Neural cell (in vitro differentiated cells): ENCODE measurements around the gene ATP5F1D. TPM values are rescaled to one million over a fixed set of nuclear protein-coding genes. Genes with fewer than 3 reads are reported as not detected.

Experiments
- H2AFZ ChIP-seq: fragments of 200-600, 300-800 bp; sonication (generic), shearing (Covaris generic); 2 replicates; pipeline ENCODE4 v1.6.0; 2014; ENCODE audit warnings: low read depth, mild to moderate bottlenecking, antibody characterized with exemption, low read length, moderate library complexity
- H3F3A ChIP-seq: fragments of 200-600 bp; shearing (Covaris generic); 2 replicates; pipeline ENCODE4 v1.6.1; 2016; ENCODE audit warnings: mild to moderate bottlenecking, moderate library complexity, mixed read lengths, antibody characterized with exemption, low read length; ENCODE audit not compliant: insufficient read depth, poor library complexity, severe bottlenecking
- H3K27ac ChIP-seq: fragments of 200-600, 300-800 bp; sonication (generic), shearing (Covaris generic); 2 replicates; pipeline ENCODE4 v1.5.1; 2014; ENCODE audit warnings: mild to moderate bottlenecking, low read length, moderate library complexity
- H3K27me3 ChIP-seq: fragments of 300-800, 200-600 bp; sonication (generic), shearing (Covaris generic); 2 replicates; pipeline ENCODE4 v1.6.0; 2014; ENCODE audit warnings: mild to moderate bottlenecking, low read depth, low read length, moderate library complexity; ENCODE audit not compliant: insufficient read depth
- H3K36me3 ChIP-seq: fragments of 300-800, 200-600 bp; sonication (generic), shearing (Covaris generic); 2 replicates; pipeline ENCODE4 v1.5.1; 2014; ENCODE audit warnings: mild to moderate bottlenecking, antibody characterized with exemption, low read length, moderate library complexity; ENCODE audit not compliant: insufficient read depth
- H3K4me2 ChIP-seq: fragments of 300-800, 200-600 bp; sonication (generic), shearing (Covaris generic); 2 replicates; pipeline ENCODE4 v1.6.0; 2014; ENCODE audit warnings: mild to moderate bottlenecking, low read length
- H3K4me3 ChIP-seq: fragments of 300-800, 200-600 bp; sonication (generic), shearing (Covaris generic); 2 replicates; pipeline ENCODE4 v1.5.1; 2014; ENCODE audit warnings: mild to moderate bottlenecking, low read length, moderate library complexity
- H3K79me2 ChIP-seq: fragments of 200-600 bp; shearing (Covaris generic); replicated peaks from 2 replicates; pipeline ENCODE4 v1.6.0; 2014; ENCODE audit warnings: mild to moderate bottlenecking, low read length, moderate library complexity; ENCODE audit not compliant: insufficient read depth
- H3K9ac ChIP-seq: fragments of 300-800, 200-600 bp; sonication (generic), shearing (Covaris generic); 2 replicates; pipeline ENCODE4 v1.6.1; 2016; ENCODE audit warnings: mild to moderate bottlenecking, low read length, mixed read lengths
- H3K9me2 ChIP-seq: fragments of 200-600 bp; shearing (Covaris generic); 2 replicates; pipeline ENCODE4 v1.6.1; 2016; ENCODE audit warnings: mild to moderate bottlenecking, low read length, mixed read lengths; ENCODE audit not compliant: insufficient read depth
- H3K9me3 ChIP-seq: fragments of 200-600, 300-800 bp; sonication (generic), shearing (Covaris generic); 2 replicates; pipeline ENCODE4 v1.6.1; 2016; ENCODE audit warnings: mild to moderate bottlenecking, mixed run types, low read length, moderate library complexity, mixed read lengths
- H4K20me1 ChIP-seq: fragments of 200-600 bp; shearing (Covaris generic); 2 replicates; pipeline ENCODE4 v1.6.1; 2016; ENCODE audit warnings: mild to moderate bottlenecking, mixed run types; ENCODE audit not compliant: insufficient read depth
- CTCF ChIP-seq: fragments of 450-650 bp; IDR thresholded peaks from 2 replicates; pipeline ENCODE4 v1.5.1; 2014; ENCODE audit warnings: antibody characterized with exemption, mild to moderate bottlenecking, moderate library complexity; ENCODE audit not compliant: poor library complexity, severe bottlenecking
- EP300 ChIP-seq: fragments of 450-650 bp; conservative IDR thresholded peaks from 2 replicates; pipeline ENCODE4 v1.6.1; 2014; ENCODE audit warnings: antibody characterized with exemption, mild to moderate bottlenecking, moderate library complexity; ENCODE audit not compliant: poor library complexity, severe bottlenecking
- EZH2 ChIP-seq: fragments of 200-600, 300-800 bp; shearing (Covaris generic), sonication (generic); IDR thresholded peaks from 2 replicates; pipeline ENCODE4 v1.6.1; 2014; ENCODE audit warnings: antibody characterized with exemption, low read length, borderline replicate concordance, mild to moderate bottlenecking; ENCODE audit not compliant: insufficient read depth, poor library complexity, severe bottlenecking
- MXI1 ChIP-seq: fragments of 450-650 bp; conservative IDR thresholded peaks from 2 replicates; pipeline ENCODE4 v1.6.1; 2014; ENCODE audit warnings: antibody characterized with exemption, mild to moderate bottlenecking; ENCODE audit not compliant: poor library complexity, severe bottlenecking
- POLR2AphosphoS5 ChIP-seq: IDR thresholded peaks from 2 replicates; pipeline ENCODE4 v1.6.1; 2012
- RAD21 ChIP-seq: fragments of 450-650 bp; conservative IDR thresholded peaks from 2 replicates; pipeline ENCODE4 v1.6.1; 2014; ENCODE audit warnings: antibody characterized with exemption, mild to moderate bottlenecking, moderate library complexity
- REST ChIP-seq: IDR thresholded peaks from 2 replicates; pipeline ENCODE4 v1.6.1; 2012; ENCODE audit warnings: borderline replicate concordance
- SMC3 ChIP-seq: fragments of 450-650 bp; conservative IDR thresholded peaks from 2 replicates; pipeline ENCODE4 v1.6.1; 2014; ENCODE audit warnings: antibody characterized with exemption, mild to moderate bottlenecking, moderate library complexity; ENCODE audit not compliant: poor library complexity
- TAF1 ChIP-seq: IDR thresholded peaks from 2 replicates; pipeline ENCODE4 v1.6.1; 2012; ENCODE audit warnings: low read depth
- polyA plus RNA-seq: library from polyadenylated mRNA; depleted of rRNA; stranded (reverse); fragments of >200 nt; gene quantifications from 2 replicates; pipeline ENCODE4 v1.2.3, GENCODE V29; 2014

The ATP5F1D gene
- polyA plus RNA-seq, 1 donor from 2014 or later: 47.8 TPM

GRCh38 chr19:1291761-1292418 lies 50.3 kb downstream of the ATP5F1D start:
- Histone ChIP-seq H3K27me3 (no peaks in the 10 kb centered on the region), H3K79me2 (peaks cover 25% of the 10 kb centered on the region), H3K36me3 (no peaks in the 10 kb centered on the region), H3K4me2 (no peak overlapping the region), H2AFZ (no peak overlapping the region), H3K9me2 (no peaks in the 10 kb centered on the region), H3K4me3 (no peak overlapping the region), H4K20me1 (no peaks in the 10 kb centered on the region), H3K27ac (no peak overlapping the region), H3F3A (no peaks in the 10 kb centered on the region), H3K9ac (no peak overlapping the region), H3K9me3 (no peaks in the 10 kb centered on the region)
- TF ChIP-seq POLR2AphosphoS5: no peak
- TF ChIP-seq RAD21: no peak
- TF ChIP-seq CTCF: no peak
- no peak for TF ChIP-seq EZH2
- no peak for TF ChIP-seq TAF1
- no peak for TF ChIP-seq MXI1
- TF ChIP-seq SMC3: no peak
- no peak for TF ChIP-seq EP300
- TF ChIP-seq REST: no peak

DNA sequence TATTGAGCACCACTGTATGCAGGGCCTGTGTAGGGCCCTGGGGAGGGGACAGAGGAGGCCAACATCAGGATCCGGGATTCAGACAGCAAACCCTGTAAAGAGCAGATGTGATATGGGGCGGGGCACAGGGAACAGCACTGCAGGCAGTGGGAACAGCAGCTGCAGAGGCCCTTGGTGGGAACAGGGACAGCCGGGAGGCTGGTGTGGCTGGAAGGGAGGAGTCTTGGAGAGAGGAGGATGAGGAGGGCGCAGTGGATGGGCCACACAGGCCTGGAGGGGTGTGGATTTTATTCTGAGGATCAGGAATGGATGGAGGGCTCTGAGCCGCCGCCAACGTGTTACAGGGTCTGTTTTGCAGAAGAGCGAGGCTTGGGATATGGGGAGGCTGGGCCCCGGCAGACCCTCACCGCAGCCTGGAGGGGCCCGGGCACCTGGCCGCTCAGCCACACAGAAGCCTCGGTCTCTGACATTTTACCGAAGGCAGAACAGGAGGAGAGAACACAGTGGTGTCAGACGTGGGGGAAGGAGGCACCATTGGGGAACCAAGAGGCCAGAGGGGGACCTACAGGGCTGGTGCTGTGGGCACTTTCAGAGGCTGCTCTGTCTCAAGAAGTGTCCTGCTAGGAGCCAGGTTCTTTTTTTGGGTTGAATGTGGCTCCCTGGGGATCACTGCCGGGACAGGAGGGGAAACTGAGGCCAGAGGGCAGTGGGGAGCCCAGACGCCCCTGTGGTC lies 51.0 kb downstream of the ATP5F1D start:
- Histone ChIP-seq H3K9me2 (no peaks in the 10 kb centered on the region), H3F3A (no peaks in the 10 kb centered on the region), H2AFZ (no peak overlapping the region), H3K4me3 (no peak overlapping the region), H3K4me2 (no peak overlapping the region), H3K79me2 (peaks cover 18% of the 10 kb centered on the region), H3K9ac (no peak overlapping the region), H3K9me3 (no peaks in the 10 kb centered on the region), H3K27me3 (no peaks in the 10 kb centered on the region), H3K36me3 (no peaks in the 10 kb centered on the region), H4K20me1 (no peaks in the 10 kb centered on the region), H3K27ac (no peak overlapping the region)
- TF ChIP-seq TAF1: no peak
- no peak for TF ChIP-seq CTCF
- no peak for TF ChIP-seq POLR2AphosphoS5
